B cell (primary cell): ENCODE measurements around the gene C19orf81. TPM values are rescaled to one million over a fixed set of nuclear protein-coding genes. Genes with fewer than 3 reads are reported as not detected.

ENCODE experiments used
- ATAC-seq: fragments of 200-7000 bp; cut with Tn5 transposase; one replicate; pipeline ENCODE4 v1.10.0; 2021; ENCODE audit warnings: low read depth, mild to moderate bottlenecking, moderate number of reproducible peaks, moderate library complexity
- CTCF ChIA-PET: fragments of 350-600 bp; sonication (Branson Sonifier 250); formaldehyde crosslinking; loops from one replicate; lab custom pipeline; 2021; ENCODE audit warnings: antibody characterized with exemption, inconsistent platforms; lab: Charles Lee
- POLR2A ChIA-PET: fragments of 350-600 bp; sonication (Branson Sonifier 250); formaldehyde crosslinking; loops from one replicate; lab custom pipeline; 2021; ENCODE audit warnings: antibody characterized with exemption; lab: Charles Lee
- DNase-seq: peaks from one replicate; pipeline ENCODE4 v3.0.0; 2013
- H2AFZ ChIP-seq: 2 replicates; pipeline ENCODE4 v1.6.1; 2012; ENCODE audit warnings: mild to moderate bottlenecking, low read depth, low read length; ENCODE audit not compliant: insufficient read depth, poor library complexity, severe bottlenecking
- H3K27ac ChIP-seq, 2 donors: 1 replicate in 1 of 2; 2 replicates in 1 of 2; pipeline ENCODE4 v1.5.1; 2012 to 2013; ENCODE audit warnings: low read length in 2 of 2, mild to moderate bottlenecking in 2 of 2, moderate library complexity in 1 of 2
- H3K27me3 ChIP-seq, 4 experiments: fragments of 200-600 bp in 1 of 4; sonication (generic) in 1 of 4; replicated peaks in 1 of 4; 1 replicate in 2 of 4; 2 replicates in 2 of 4; pipeline versions ENCODE4 v1.6.1 to v1.7.0; 2013 to 2016; ENCODE audit warnings: low read length in 3 of 4, mild to moderate bottlenecking in 2 of 4, mixed read lengths in 1 of 4, moderate library complexity in 1 of 4; ENCODE audit not compliant: insufficient read depth in 4 of 4, control insufficient read depth in 3 of 4; ENCODE audit errors: control extremely low read depth in 1 of 4
- H3K36me3 ChIP-seq, 2 experiments: replicated peaks in 1 of 2; 1 replicate in 1 of 2; 2 replicates in 1 of 2; pipeline versions ENCODE4 v1.6.1 to v1.7.1; 2013; ENCODE audit warnings: low read length in 1 of 2; ENCODE audit not compliant: insufficient read depth in 2 of 2, control insufficient read depth in 1 of 2; ENCODE audit errors: control extremely low read depth in 1 of 2, extremely low read depth in 1 of 2
- H3K4me1 ChIP-seq, 2 donors: fragments of 200-600 bp in 1 of 2; sonication (generic) in 1 of 2; 1 replicate in 1 of 2; 2 replicates in 1 of 2; pipeline versions ENCODE4 v1.5.1 to v1.6.1; 2013 to 2017; ENCODE audit warnings: low read length in 2 of 2; ENCODE audit not compliant: control insufficient read depth in 2 of 2, insufficient read depth in 2 of 2
- H3K4me2 ChIP-seq: replicated peaks from 2 replicates; pipeline ENCODE3; 2012; ENCODE audit warnings: mild to moderate bottlenecking, low read depth, low read length; ENCODE audit not compliant: poor library complexity, severe bottlenecking
- H3K4me3 ChIP-seq, 5 experiments: fragments of 200-600 bp in 1 of 5; sonication (generic) in 1 of 5; 1 replicate in 3 of 5; 2 replicates in 2 of 5; pipeline versions ENCODE4 v1.5.1 to v1.7.0; 2011 to 2016; ENCODE audit warnings: low read length in 4 of 5, mild to moderate bottlenecking in 4 of 5, low read depth in 2 of 5, control low read depth in 1 of 5, moderate library complexity in 1 of 5; ENCODE audit not compliant: insufficient read depth in 1 of 5; ENCODE audit errors: control extremely low read depth in 1 of 5, extremely low read depth in 1 of 5
- H3K79me2 ChIP-seq: fragments of 200-600 bp; sonication (generic); one replicate; pipeline ENCODE4 v1.6.0; 2016; ENCODE audit warnings: low read length; ENCODE audit not compliant: control insufficient read depth, insufficient read depth
- H3K9ac ChIP-seq: fragments of 200-600 bp; sonication (generic); 2 replicates; pipeline ENCODE4 v1.6.1; 2017; ENCODE audit warnings: mild to moderate bottlenecking, low read length, moderate library complexity
- H3K9me3 ChIP-seq, 3 donors: one replicate each; pipeline versions ENCODE4 v1.6.1 to v1.7.1; 2013; ENCODE audit warnings: low read length in 2 of 3; ENCODE audit not compliant: control insufficient read depth in 2 of 3, insufficient read depth in 1 of 3; ENCODE audit errors: control extremely low read depth in 1 of 3
- H4K20me1 ChIP-seq: 2 replicates; pipeline ENCODE4 v1.6.0; 2012; ENCODE audit warnings: mild to moderate bottlenecking, low read length; ENCODE audit not compliant: insufficient read depth, control insufficient read depth, poor library complexity, severe bottlenecking
- H3K27ac Mint-ChIP-seq: one replicate; pipeline ENCODE4 v1.8.0; 2021; ENCODE audit warnings: mixed read lengths
- H3K27me3 Mint-ChIP-seq: one replicate; pipeline ENCODE4 v1.8.0; 2021; ENCODE audit warnings: mixed read lengths
- H3K4me1 Mint-ChIP-seq: one replicate; pipeline ENCODE4 v1.8.0; 2021; ENCODE audit warnings: mixed read lengths
- H3K4me3 Mint-ChIP-seq: one replicate; pipeline ENCODE4 v1.8.0; 2021; ENCODE audit warnings: mixed read lengths
- H3K9me3 Mint-ChIP-seq: one replicate; pipeline ENCODE4 v1.8.0; 2022; ENCODE audit warnings: mixed read lengths; ENCODE audit not compliant: insufficient read depth
- CTCF ChIP-seq: fragments of 200-600 bp; IDR thresholded peaks from one replicate; pipeline ENCODE4 v1.8.0; 2022; ENCODE audit warnings: antibody characterized with exemption, mild to moderate bottlenecking
- EZH2 ChIP-seq: IDR thresholded peaks from 2 replicates; pipeline ENCODE4 v1.6.1; 2012; ENCODE audit warnings: borderline replicate concordance, low read depth, mild to moderate bottlenecking, moderate library complexity, low read length; ENCODE audit not compliant: insufficient read depth, poor library complexity, severe bottlenecking
- WGBS: methylation state at CpG from one replicate; pipeline ENCODE4 v1.1.5; 2013; ENCODE audit warnings: missing lambda C conversion rate; ENCODE audit not compliant: insufficient coverage; 5-methylcytosine and 5-hydroxymethylcytosine counted together
- intact Hi-C: fragments of 100-400 bp; cut with micrococcal nuclease; formaldehyde crosslinking; loops from one replicate; pipeline ENCODE4 v1.10.0; 2022
- polyA plus RNA-seq: library from polyadenylated mRNA; depleted of rRNA; stranded (reverse); fragments of >200 nt; gene quantifications from 2 replicates; pipeline ENCODE4 v1.2.3, GENCODE V29; 2012
- total RNA-seq, 2 donors: library from RNA; stranded (reverse); fragments of 120-200 nt in 1 of 2; gene quantifications; 1 replicate in 1 of 2; 2 replicates in 1 of 2; pipeline versions ENCODE4 v1.2.3 to v1.2.4, GENCODE V29; 2013 to 2022

The C19orf81 gene
- total and polyA plus RNA-seq, 2 donors (not counting 1 experiment from before 2014, with no cell fraction given) = 0.37 TPM; not detected in 1

GRCh38 chr19:50686310-50687032 is 37.2 kb downstream of the C19orf81 start:
- H3K27ac ChIP-seq = no peak overlapping the region
- ChIA-PET CTCF (no interaction called here), POLR2A (no interaction called here)
- H2AFZ ChIP-seq = no peak overlapping the region
- no peaks in the 10 kb centered on the region for H4K20me1 ChIP-seq
- Mint-ChIP-seq H3K9me3 (no peaks in the 10 kb centered on the region), H3K27ac (no peak overlapping the region), H3K4me3 (no peak overlapping the region), H3K4me1 (peaks cover 2% of the 10 kb centered on the region), H3K27me3 (peaks cover 40% of the 10 kb centered on the region)
- peaks cover 0 to 49% (median 11%) of the 10 kb centered on the region in 4 experiments for H3K27me3 ChIP-seq
- intact Hi-C loops = no loop called here
- peaks cover 0 to 3% of the 10 kb centered on the region in 2 donors for H3K4me1 ChIP-seq
- H3K4me2 ChIP-seq = no peak overlapping the region
- TF ChIP-seq CTCF (no peak), EZH2 (no peak)
- no peaks in the 10 kb centered on the region for H3K36me3 ChIP-seq
- ATAC-seq (no peak), DNase-seq (no peak)
- no peak overlapping the region for H3K4me3 ChIP-seq
- H3K9ac ChIP-seq = no peak overlapping the region
- no peaks in the 10 kb centered on the region for H3K79me2 ChIP-seq
- no peaks in the 10 kb centered on the region for H3K9me3 ChIP-seq
- WGBS = 26% methylated on average over 43 of the region's 50 CpGs

GRCh38 chr19:50688766-50689165 is 39.5 kb downstream of the C19orf81 start:
- intact Hi-C loops = no loop called here
- no peak overlapping the region for H3K27ac Mint-ChIP-seq
- POLR2A ChIA-PET = no interaction called here
- no peak overlapping the region for H3K27ac ChIP-seq
- DNase-seq (no peak), ATAC-seq (no peak)
- no peaks in the 10 kb centered on the region for H3K9me3 Mint-ChIP-seq
- no peaks in the 10 kb centered on the region for H3K79me2 ChIP-seq
- no peak overlapping the region for H2AFZ ChIP-seq
- 74% methylated on average over 17 of the region's 19 CpGs for WGBS
- H3K4me1 ChIP-seq = peaks cover 0 to 11% of the 10 kb centered on the region in 2 donors
- peaks cover 0 to 7% (median 0%) of the 10 kb centered on the region in 3 donors for H3K9me3 ChIP-seq
- TF ChIP-seq CTCF = no peak
- no peak for TF ChIP-seq EZH2
- no peak overlapping the region for H3K4me3 Mint-ChIP-seq
- no peak overlapping the region for H3K9ac ChIP-seq
- H3K27me3 ChIP-seq = peaks cover 0 to 69% (median 21%) of the 10 kb centered on the region in 4 experiments
- H4K20me1 ChIP-seq = no peaks in the 10 kb centered on the region
- CTCF ChIA-PET = no interaction called here
- H3K36me3 ChIP-seq = no peaks in the 10 kb centered on the region
- peaks cover 2% of the 10 kb centered on the region for H3K4me1 Mint-ChIP-seq
- peaks cover 53% of the 10 kb centered on the region for H3K27me3 Mint-ChIP-seq
- H3K4me3 ChIP-seq = no peak overlapping the region
- no peak overlapping the region for H3K4me2 ChIP-seq
